HL-60/S4 treated with retinoic acid at 250 ng/mL for 4 days and 3 days (cell line): ENCODE results near the gene TAPT1.
"Not testable (repeated sequence)": the region's sequence is repeated elsewhere in the genome, so short reads cannot be mapped to it uniquely, and the experiment has no call there.

Experiments
- in situ Hi-C: fragments of 300-500 bp; cut with MboI; formaldehyde crosslinking; loops from 2 replicates; pipeline ENCODE4 v1.7.0; 2022; ENCODE audit warnings: low sequenced_read_pairs

TAPT1 gene

DNA sequence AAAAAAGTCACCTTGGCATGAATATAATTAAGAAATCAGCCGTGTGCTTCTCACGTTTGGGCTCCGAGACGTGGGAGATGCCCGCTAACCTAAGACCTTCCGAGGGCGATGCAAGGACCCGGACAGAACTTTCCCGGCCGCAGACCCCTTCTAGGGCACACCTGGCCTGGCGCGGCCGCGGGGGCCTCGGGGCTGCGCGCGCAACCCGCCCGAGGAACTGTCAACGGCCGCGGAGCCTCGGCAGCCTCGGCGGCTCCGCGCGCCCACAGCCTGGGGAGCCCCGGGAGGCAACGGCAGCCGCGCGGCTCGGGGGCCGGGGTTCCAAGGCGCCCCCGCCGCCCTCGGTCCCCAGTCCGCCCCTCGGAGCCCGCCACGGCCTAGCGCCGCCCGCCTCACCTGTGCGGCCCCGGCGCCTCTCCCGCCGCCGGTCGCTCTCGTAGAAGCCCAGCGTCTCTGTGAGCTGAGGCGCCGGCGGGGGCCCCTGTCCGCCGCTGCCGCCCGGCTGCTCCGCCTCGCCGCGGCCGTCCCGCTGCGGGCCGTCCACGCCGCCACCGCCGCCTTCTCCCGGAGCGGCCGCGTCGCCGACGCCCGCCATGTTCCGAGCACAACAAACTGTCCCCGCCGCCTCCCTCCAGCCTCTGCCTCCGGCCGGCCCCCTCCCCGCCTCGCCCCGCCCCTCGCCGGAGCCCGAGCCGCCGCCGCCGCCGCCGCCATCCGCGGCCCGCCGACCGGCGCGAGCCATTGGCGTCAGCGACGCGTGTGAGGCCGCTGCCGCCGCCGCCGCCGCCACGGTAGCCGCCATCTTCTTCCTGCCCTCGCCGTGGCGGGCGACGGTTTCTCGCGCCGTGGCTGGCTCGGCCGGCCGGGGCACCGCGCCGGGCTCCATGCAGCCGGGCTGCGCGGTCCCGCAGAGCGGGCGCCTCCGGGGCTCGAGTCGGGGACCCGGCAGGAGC is at the start of gene TAPT1:
Gene TAPT1, minus strand, starts transcription at position 609 of the 953 bp plus-strand sequence. Its CDS starts 14 bp downstream, at position 595.
- in situ Hi-C loops: no loop called here

DNA sequence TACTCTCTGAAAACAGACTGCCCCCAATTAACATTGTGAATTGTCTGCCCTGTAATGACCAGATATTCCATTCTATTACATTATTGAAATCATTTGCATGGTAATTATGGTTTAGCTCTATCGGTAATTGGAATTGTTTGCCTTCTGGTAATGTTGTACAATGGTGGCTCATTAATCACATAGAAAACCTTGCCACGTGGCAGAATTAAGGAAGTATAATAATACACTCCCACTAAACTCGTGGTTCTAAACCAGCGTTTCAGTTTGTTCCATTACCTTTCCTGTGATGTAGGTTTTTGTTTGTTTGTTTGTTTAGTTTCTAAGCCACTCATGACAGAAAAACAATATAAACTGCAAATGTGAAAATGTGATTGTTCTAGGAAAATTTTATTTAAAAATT is 45.1 kb upstream of the TAPT1 start:
- in situ Hi-C loops: no loop called here

- in situ Hi-C loops: no loop called here
These were observed 44.4 kb upstream of the TAPT1 start for GRCh38 chr4:16270454-16271328.

DNA sequence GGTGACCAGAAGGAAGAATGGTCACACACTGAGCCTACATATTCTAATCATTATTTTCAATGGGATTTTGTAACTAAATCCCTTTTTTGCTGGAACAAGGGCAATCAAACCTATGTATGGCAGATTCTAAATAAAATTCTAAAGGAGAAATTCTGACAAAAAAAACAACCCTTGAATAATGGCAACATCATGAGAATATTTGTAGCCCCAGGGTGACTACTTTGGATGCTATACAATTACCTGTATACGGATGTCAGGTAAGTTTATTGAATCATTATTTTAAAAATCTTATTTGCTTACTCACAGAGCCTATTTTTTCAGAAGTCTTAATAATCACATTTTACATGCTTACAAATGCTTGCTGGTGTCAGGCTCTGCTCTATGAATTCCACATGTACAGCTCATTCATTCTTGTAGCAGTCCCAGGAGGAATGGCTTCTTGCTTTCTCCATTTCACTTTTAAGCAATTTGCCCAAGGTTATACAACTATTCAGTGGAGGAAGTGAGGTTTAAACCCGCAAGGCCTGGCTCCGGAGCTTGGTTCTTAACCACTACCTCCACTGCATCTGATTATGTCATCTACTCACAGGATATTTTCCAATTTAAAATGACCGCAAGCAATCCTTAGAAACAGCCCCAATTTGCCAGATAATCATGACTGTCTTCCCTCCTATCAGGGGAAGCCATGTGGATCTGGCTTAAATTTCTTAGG is 43.6 kb upstream of the TAPT1 start:
- in situ Hi-C loops: not testable (repeated sequence)

DNA sequence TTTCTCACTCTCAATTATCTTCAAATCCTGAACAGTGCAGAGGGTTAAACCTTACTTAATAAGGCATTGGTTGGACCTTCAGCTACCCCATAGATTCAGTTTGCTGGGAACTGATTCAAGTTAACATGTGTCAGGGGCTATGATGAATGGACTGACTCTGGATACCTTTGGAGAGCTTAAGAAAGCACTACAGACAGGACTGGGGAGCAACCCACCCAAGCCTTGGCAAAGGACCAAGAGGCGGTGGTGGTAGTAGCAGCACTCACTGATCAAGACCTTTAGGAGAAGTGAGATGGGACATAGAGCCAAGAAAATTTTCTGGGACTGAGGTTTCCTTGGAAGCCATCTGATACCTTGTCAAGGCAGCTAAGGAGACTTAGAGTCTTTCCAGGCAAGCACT is 43.0 kb upstream of the TAPT1 start:
- in situ Hi-C loops: no loop called here

- in situ Hi-C loops: no loop called here
These were observed 42.0 kb upstream of the TAPT1 start for GRCh38 chr4:16268290-16268689.

- in situ Hi-C loops: no loop called here
These were observed 41.4 kb upstream of the TAPT1 start for GRCh38 chr4:16267639-16268038.

DNA sequence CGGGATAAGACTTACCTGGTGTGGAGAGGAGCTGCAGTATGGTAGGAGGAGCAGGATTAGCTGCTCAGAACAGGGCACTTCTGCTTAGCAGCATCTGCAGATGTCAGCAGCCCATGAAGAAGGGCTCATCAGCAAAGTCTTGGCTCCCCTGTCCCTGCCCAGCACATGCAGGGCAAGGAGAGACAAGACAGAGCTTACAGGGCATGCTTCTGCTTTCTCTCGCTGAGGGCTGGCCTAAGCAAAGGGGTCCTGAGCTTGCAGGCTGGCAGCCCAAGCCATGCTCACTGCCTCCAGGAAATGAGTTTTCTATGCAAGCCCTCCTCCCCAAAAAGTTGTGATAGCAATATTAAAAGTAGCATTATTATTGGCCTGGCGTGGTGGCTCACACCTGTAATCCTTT is 39.5 kb upstream of the TAPT1 start:
- in situ Hi-C loops: no loop called here

DNA sequence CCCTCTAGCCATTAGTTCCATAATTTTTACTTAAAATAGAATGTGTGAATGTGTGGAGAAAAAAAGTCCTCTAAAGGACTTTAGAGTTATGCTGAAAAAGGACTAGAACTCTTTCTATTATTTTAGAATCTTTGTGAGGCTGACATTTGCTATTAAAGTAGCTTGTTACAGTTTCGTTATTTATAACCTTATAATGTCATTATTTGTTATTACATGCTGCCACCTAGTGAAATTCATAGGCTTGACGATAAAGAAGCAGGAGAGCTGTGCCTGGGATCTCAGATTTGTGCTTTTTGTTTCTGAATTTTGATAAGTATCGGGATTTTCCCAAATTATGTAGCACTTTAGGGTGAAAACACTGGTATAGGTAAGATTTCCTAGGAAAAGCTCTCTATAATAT is 38.5 kb upstream of the TAPT1 start:
- in situ Hi-C loops: no loop called here

- in situ Hi-C loops: no loop called here
These were observed 36.8 kb upstream of the TAPT1 start for GRCh38 chr4:16263056-16263455.

DNA sequence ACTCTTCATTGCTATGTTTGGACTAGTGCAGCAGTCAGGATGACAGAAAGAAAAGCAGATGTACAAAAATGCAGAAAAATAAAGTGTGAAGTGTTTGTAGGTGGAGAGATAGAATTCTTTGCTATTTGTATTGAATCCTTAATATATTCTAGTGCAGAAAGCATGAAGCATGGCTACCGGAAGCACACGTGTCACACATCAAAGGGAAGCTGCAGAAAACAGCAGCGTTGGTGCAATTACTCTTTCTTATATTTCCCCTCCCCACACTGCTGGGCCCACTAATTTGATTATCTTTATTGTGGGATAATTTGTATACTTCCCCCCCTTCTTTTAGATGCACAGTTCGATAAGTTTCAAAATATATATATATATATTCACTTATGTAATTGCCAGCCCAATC is 35.9 kb upstream of the TAPT1 start:
- in situ Hi-C loops: no loop called here

- in situ Hi-C loops: no loop called here
These were observed 35.1 kb upstream of the TAPT1 start for GRCh38 chr4:16261313-16261878.

DNA sequence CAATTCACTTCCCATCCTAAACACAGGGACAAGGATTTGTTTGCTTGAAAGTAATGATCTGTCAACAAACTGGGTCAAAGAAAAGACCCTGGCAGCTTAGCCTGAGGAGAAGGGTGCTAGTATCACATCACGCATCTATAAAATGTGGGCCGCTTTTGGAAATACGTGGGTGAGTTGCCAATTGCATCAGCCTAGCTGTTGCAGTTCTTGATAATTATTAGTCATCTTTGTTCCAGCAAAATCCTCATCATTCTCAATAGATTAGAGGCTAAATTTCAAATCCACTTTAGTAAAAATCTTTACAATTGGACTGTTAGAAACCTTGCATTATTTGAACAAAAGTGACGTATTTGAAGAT is 33.6 kb upstream of the TAPT1 start:
- in situ Hi-C loops: loop anchor here (10.0 kb wide), 1 partner anchor 225 kb away; no protein-coding TSS in a partner anchor

- in situ Hi-C loops: loop anchor here (10.0 kb wide), 1 partner anchor 225 kb away; no protein-coding TSS in a partner anchor
These were observed 33.1 kb upstream of the TAPT1 start for GRCh38 chr4:16259241-16259888.

- in situ Hi-C loops: loop anchor here (10.0 kb wide), 1 partner anchor 223 kb away; no protein-coding TSS in a partner anchor
These were observed 31.3 kb upstream of the TAPT1 start for GRCh38 chr4:16257611-16258010.

GRCh38 chr4:16256343-16256742 is 30.1 kb upstream of the TAPT1 start:
- in situ Hi-C loops: loop anchor here (10.0 kb wide), 1 partner anchor 222 kb away; no protein-coding TSS in a partner anchor

DNA sequence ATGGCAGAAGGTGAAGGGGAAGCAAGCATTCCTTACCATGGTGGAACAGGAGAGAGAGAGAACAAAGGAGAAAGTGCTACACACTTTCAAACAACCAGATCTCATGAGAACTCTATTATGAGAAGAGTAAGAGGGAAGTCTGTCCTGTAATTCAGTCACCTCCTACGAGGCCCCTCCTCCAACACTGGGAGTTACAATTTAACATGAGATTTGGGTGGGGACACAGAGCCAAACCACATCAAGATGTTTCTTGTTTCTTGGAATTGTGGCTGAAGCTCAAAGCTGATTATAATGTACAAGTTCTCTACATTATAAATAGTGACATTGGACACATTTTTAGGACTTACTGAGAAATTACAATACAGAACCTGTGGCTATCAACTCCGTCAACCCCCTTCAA is 29.5 kb upstream of the TAPT1 start:
- in situ Hi-C loops: loop anchor here (10.0 kb wide), 1 partner anchor 221 kb away; no protein-coding TSS in a partner anchor

- in situ Hi-C loops: loop anchor here (10.0 kb wide), 1 partner anchor 219 kb away; no protein-coding TSS in a partner anchor
These were observed 27.1 kb upstream of the TAPT1 start for GRCh38 chr4:16253127-16253960.
